DND-41 (cell line): ENCODE data around the gene GRHPR.

Experiments used
- EZH2 ChIP-seq: IDR thresholded peaks from 3 replicates; pipeline ENCODE4 v1.6.1; 2012; ENCODE audit warnings: borderline replicate concordance, low read depth, mild to moderate bottlenecking, moderate library complexity, low read length, inconsistent platforms; ENCODE audit not compliant: severe bottlenecking
- TF ChIP-seq, protein P1 (sequence below): IDR thresholded peaks from 2 replicates; pipeline ENCODE4 v1.5.1; 2012; ENCODE audit warnings: borderline replicate concordance, low read length, moderate library complexity, mild to moderate bottlenecking; ENCODE audit not compliant: poor library complexity, severe bottlenecking; ENCODE audit errors: extremely low read depth

DNA sequence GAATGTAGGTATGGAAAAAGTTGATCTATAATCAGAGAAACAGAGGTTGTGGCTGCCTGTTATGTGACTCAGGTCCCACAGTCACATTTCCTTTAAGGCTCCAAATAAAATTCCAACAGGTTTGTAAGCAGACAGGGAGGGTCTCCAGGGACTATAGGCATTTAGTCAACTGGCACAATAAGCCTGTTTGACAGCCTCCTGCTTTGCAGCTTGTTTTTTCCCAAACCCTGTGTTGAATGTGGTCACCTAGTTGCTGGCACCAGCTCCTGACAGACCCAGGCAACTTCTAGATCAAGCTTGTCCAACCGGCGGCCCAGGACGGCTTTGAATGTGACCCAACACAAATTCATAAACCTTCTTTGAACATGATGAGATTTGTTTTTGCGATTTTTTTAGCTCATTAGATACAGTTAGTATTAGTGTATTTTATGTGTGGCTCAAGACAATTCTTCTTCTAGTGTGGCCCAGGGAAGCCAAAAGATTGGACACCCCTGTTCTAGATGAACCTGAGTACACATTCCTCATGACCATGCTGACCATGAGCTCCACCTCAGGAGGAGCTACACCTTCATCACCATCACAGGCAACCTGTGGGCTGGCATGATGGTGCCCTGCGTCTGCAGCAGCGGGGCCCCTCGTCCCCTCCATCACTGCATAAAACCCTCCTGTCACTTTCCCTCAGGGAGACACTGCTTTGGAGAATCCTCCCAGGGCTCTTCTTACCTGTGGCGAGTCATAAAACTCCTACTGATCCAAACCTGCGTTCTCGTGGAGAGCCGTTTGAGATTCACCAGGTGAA lies 15.7 kb upstream of the GRHPR start:
- TF ChIP-seq, protein P1, sequence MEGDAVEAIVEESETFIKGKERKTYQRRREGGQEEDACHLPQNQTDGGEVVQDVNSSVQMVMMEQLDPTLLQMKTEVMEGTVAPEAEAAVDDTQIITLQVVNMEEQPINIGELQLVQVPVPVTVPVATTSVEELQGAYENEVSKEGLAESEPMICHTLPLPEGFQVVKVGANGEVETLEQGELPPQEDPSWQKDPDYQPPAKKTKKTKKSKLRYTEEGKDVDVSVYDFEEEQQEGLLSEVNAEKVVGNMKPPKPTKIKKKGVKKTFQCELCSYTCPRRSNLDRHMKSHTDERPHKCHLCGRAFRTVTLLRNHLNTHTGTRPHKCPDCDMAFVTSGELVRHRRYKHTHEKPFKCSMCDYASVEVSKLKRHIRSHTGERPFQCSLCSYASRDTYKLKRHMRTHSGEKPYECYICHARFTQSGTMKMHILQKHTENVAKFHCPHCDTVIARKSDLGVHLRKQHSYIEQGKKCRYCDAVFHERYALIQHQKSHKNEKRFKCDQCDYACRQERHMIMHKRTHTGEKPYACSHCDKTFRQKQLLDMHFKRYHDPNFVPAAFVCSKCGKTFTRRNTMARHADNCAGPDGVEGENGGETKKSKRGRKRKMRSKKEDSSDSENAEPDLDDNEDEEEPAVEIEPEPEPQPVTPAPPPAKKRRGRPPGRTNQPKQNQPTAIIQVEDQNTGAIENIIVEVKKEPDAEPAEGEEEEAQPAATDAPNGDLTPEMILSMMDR = no peak
- no peak for TF ChIP-seq EZH2
